Esophagus muscularis mucosa (tissue), 4 donors: ENCODE results near the gene KANSL1. TPM values are rescaled to one million over a fixed set of nuclear protein-coding genes. Genes with fewer than 3 reads are reported as not detected.
A peak's percentile ranks its signal among the peaks of the same experiment; 100 is the strongest.

Experiments
- DNase-seq: peaks from one replicate; pipeline ENCODE4 v3.0.0-alpha.2; 2017; ENCODE audit errors: extremely low spot score
- H3K27ac ChIP-seq, 4 donors: fragments of 200-600 bp; sonication (generic); replicated peaks in 1 of 4; 1 replicate in 3 of 4; 2 replicates in 1 of 4; pipeline ENCODE4 v1.5.1; 2016 to 2019; ENCODE audit warnings: mild to moderate bottlenecking in 1 of 4
- H3K27me3 ChIP-seq, 4 donors: fragments of 200-600 bp; sonication (generic); one replicate each; pipeline versions ENCODE4 v1.5.1 to v1.6.0; 2016 to 2019
- H3K36me3 ChIP-seq, 4 donors: fragments of 200-600 bp; sonication (generic); one replicate each; pipeline ENCODE4 v1.5.1; 2016 to 2019
- H3K4me1 ChIP-seq, 4 donors: fragments of 200-600 bp; sonication (generic); one replicate each; pipeline ENCODE4 v1.5.1; 2016 to 2019
- H3K4me3 ChIP-seq, 4 donors: fragments of 200-600 bp; sonication (generic); 1 replicate in 2 of 4; 2 replicates in 2 of 4; pipeline ENCODE4 v1.5.1; 2016 to 2019; ENCODE audit warnings: mild to moderate bottlenecking in 4 of 4, moderate library complexity in 1 of 4
- H3K9me3 ChIP-seq, 4 donors: fragments of 200-600 bp; sonication (generic); 1 replicate in 3 of 4; 2 replicates in 1 of 4; pipeline ENCODE4 v1.5.1; 2016 to 2019
- EP300 ChIP-seq: sonication (generic); formaldehyde crosslinking; IDR thresholded peaks from one replicate; pipeline ENCODE4 v1.6.1; 2017; ENCODE audit warnings: antibody characterized with exemption
- POLR2A ChIP-seq: fragments of 450-650 bp; IDR thresholded peaks from one replicate; pipeline ENCODE4 v1.6.1; 2017; ENCODE audit warnings: antibody characterized with exemption, moderate library complexity, mild to moderate bottlenecking, low read depth
- POLR2AphosphoS5 ChIP-seq, 2 donors: sonication (generic); formaldehyde crosslinking; IDR thresholded peaks; one replicate each; pipeline ENCODE4 v1.6.1; 2017; ENCODE audit warnings: antibody characterized with exemption in 2 of 2
- WGBS: methylation state at CpG from one replicate; pipeline ENCODE4 v1.1.5; 2018; 5-methylcytosine and 5-hydroxymethylcytosine counted together
- intact Hi-C: fragments of 100-400 bp; cut with DNase I; formaldehyde crosslinking; loops from one replicate; pipeline ENCODE4 v1.15.1; 2023
- total RNA-seq, 4 donors: library from RNA; depleted of rRNA; stranded (reverse); fragments of >200 nt; gene quantifications; one replicate each; pipeline versions ENCODE4 v1.1.0 to v1.2.1, GENCODE V29; 2016
- TF ChIP-seq, protein P1 (sequence below), 3 experiments: fragments of 200-600 bp in 2 of 3; fragments of 450-650 bp in 1 of 3; sonication (generic) in 2 of 3; IDR thresholded peaks; one replicate each; pipeline ENCODE4 v1.5.1; 2017 to 2019; ENCODE audit warnings: antibody characterized with exemption in 3 of 3, mild to moderate bottlenecking in 2 of 3, moderate library complexity in 1 of 3

Gene KANSL1
- total RNA-seq, 4 donors from 2014 or later = 55.0 to 124 (median 70.0) TPM

GRCh38 chr17:46152423-46152822 lies 40.8 kb downstream of the KANSL1 start:
- no peak for DNase-seq
- 62% methylated on average over 2 of the region's 2 CpGs for WGBS
- H3K36me3 ChIP-seq = no peaks in the 10 kb centered on the region
- H3K27me3 ChIP-seq = no peaks in the 10 kb centered on the region
- peaks cover 75 to 99% (median 97%) of the 10 kb centered on the region in 4 donors for H3K4me1 ChIP-seq
- H3K27ac ChIP-seq = peak overlapping the region; percentile 25 to 83 (median 78)
- H3K4me3 ChIP-seq = no peak overlapping the region
- no peaks in the 10 kb centered on the region for H3K9me3 ChIP-seq
- intact Hi-C loops = loop anchor here (5.0 kb wide), 1 partner anchor 40 kb away; the partner anchor contains the start of gene KANSL1
- no peak for TF ChIP-seq POLR2A
- TF ChIP-seq, protein P1, sequence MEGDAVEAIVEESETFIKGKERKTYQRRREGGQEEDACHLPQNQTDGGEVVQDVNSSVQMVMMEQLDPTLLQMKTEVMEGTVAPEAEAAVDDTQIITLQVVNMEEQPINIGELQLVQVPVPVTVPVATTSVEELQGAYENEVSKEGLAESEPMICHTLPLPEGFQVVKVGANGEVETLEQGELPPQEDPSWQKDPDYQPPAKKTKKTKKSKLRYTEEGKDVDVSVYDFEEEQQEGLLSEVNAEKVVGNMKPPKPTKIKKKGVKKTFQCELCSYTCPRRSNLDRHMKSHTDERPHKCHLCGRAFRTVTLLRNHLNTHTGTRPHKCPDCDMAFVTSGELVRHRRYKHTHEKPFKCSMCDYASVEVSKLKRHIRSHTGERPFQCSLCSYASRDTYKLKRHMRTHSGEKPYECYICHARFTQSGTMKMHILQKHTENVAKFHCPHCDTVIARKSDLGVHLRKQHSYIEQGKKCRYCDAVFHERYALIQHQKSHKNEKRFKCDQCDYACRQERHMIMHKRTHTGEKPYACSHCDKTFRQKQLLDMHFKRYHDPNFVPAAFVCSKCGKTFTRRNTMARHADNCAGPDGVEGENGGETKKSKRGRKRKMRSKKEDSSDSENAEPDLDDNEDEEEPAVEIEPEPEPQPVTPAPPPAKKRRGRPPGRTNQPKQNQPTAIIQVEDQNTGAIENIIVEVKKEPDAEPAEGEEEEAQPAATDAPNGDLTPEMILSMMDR (IDR thresholded peaks at IDR 0.05) = no peak
- no peak for TF ChIP-seq POLR2AphosphoS5 (IDR thresholded peaks at IDR 0.05)
- no peak for TF ChIP-seq EP300

GRCh38 chr17:46151762-46152161 lies 41.5 kb downstream of the KANSL1 start:
- Histone ChIP-seq H3K4me1 (peaks cover 68 to 98% (median 91%) of the 10 kb centered on the region in 4 donors), H3K27me3 (no peaks in the 10 kb centered on the region), H3K4me3 (no peak overlapping the region), H3K36me3 (no peaks in the 10 kb centered on the region), H3K27ac (peak overlapping the region; percentile 25 to 83 (median 78)), H3K9me3 (no peaks in the 10 kb centered on the region)
- no peak for TF ChIP-seq POLR2AphosphoS5 (IDR thresholded peaks at IDR 0.05)
- no peak for TF ChIP-seq EP300
- TF ChIP-seq, protein P1 (IDR thresholded peaks at IDR 0.05) = no peak
- no peak for TF ChIP-seq POLR2A
- intact Hi-C loops = loop anchor here (5.0 kb wide), 1 partner anchor 41 kb away; the partner anchor contains the start of gene KANSL1
- no peak for DNase-seq

DNA sequence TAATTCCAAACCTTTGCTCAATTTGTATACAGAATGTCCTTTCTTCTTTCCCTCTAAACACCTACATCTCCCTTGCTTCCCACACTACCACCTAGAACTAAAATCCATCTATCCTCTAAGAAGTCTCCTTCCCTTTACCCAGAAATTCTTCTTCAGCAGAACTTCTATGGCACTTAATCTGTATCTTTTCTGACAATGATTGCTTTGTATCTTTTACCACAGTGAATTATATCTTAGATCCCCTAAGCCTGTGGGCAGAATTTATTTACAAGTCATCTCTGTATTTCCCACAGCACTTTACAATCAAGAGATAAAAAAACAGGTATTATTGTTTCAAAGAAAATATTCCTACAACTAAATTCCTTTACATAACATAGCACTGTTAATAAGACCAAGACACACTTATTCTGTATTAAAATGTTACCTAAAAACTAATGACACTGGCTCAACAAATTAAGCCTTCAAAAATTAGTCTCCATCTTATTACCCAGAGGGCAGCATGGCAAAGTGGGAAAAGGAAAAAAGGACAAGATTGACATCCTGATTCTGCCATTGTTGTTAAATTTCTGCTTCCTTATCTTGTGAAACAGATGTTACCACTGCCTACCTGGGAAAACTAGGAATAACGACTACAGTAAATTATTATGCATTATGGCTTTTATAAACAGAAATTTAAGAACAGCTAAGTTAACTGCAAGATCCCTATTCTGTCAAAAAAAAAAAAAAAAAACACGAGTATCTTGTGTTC lies 42.8 kb downstream of the KANSL1 start:
- WGBS = 21% methylated on average over 2 of the region's 2 CpGs
- H3K27ac ChIP-seq = peak overlapping the region in 1 of 4 donors; percentile 35
- H3K9me3 ChIP-seq = no peaks in the 10 kb centered on the region
- H3K27me3 ChIP-seq = no peaks in the 10 kb centered on the region
- no peak for DNase-seq
- intact Hi-C loops = loop anchor here (5.0 kb wide), 1 partner anchor 42 kb away; the partner anchor contains the start of gene KANSL1
- H3K4me1 ChIP-seq = peaks cover 61 to 95% (median 85%) of the 10 kb centered on the region in 4 donors
- no peak for TF ChIP-seq POLR2AphosphoS5 (IDR thresholded peaks at IDR 0.05)
- TF ChIP-seq POLR2A = no peak
- TF ChIP-seq, protein P1 (IDR thresholded peaks at IDR 0.05) = no peak
- no peak for TF ChIP-seq EP300
- no peaks in the 10 kb centered on the region for H3K36me3 ChIP-seq
- H3K4me3 ChIP-seq = no peak overlapping the region

GRCh38 chr17:46148247-46148646 lies 45.0 kb downstream of the KANSL1 start:
- Histone ChIP-seq H3K4me1 (peaks cover 54 to 92% (median 85%) of the 10 kb centered on the region in 4 donors), H3K27me3 (no peaks in the 10 kb centered on the region), H3K9me3 (no peaks in the 10 kb centered on the region), H3K4me3 (no peak overlapping the region), H3K27ac (peak overlapping the region in 1 of 4 donors; percentile 3), H3K36me3 (no peaks in the 10 kb centered on the region)
- WGBS = 60% methylated on average over 4 of the region's 4 CpGs
- intact Hi-C loops = no loop called here
- TF ChIP-seq POLR2AphosphoS5 (IDR thresholded peaks at IDR 0.05) = no peak
- TF ChIP-seq, protein P1 (IDR thresholded peaks at IDR 0.05) = no peak
- DNase-seq = no peak
